ENCODE measurements around the gene MOSPD2. TPM values are rescaled to one million over a fixed set of nuclear protein-coding genes. Genes with fewer than 3 reads are reported as not detected.

Gene MOSPD2
- polyA plus RNA-seq (2011; rRNA removed) (24.3 and 28.4 TPM in 2 replicates), polyA plus RNA-seq (2017; fragmentation: RNase III; extraction: RNeasy Plus Mini Kit Qiagen cat#74134 plus additional on column Dnase treatment) (8.4 to 10.0 TPM (median 9.2 TPM) in 3 replicates), polyA minus RNA-seq (2011; rRNA and poly(A)+ RNA removed) (12.7 and 18.0 TPM in 2 replicates)
- 4.0 and 4.1 TPM in 2 replicates for polyA plus RNA-seq (2012; cell fraction: cytosol; rRNA removed)
- polyA plus RNA-seq (2012; cell fraction: nucleus; rRNA removed) = 1.6 and 3.1 TPM in 2 replicates

- peaks cover 12% of the 10 kb centered on the region; the same call in 2 of the 3 replicates for H3K4me1 ChIP-seq
- FAIRE-seq = peak; percentile 87
- peak within 1 kb of the TSS; percentile 82 for H3K4me2 ChIP-seq
- ChIA-PET POLR2A (interaction anchor here (0.6 to 1.0 kb wide), 6 partner anchors 13 to 843 kb away, joined by 3 to 5 read pairs (median 4); partner anchors contain the start of genes ASB9 and GEMIN8), CTCF (no interaction called here)
- DNase-seq (ENCODE audit: low read depth in 1 of 2, low spot score in 1 of 2) = peak; percentile 82 to 95
- H3K9me3 ChIP-seq = 0 out of 3 replicates have a peak, but pooled peaks cover 5% of the 10 kb centered on the region
- peak within 1 kb of the TSS; percentile 89 for H3K4me3 ChIP-seq
- peak within 1 kb of the TSS; percentile 86 to 94 for H3K27ac ChIP-seq
- WGBS (ENCODE audit: missing lambda C conversion rate) = 20% methylated on average over 1 of the region's 78 CpGs
- TF ChIP-seq CEBPB (IDR thresholded peaks at IDR 0.05) (peak in 1 of 2 experiments; percentile 65; a peak in 1 of 4 replicates), POLR2A (IDR thresholded peaks at IDR 0.05; ENCODE audit: low read length) (peak; percentile 45), HEYL (CRISPR knock-in tag; IDR thresholded peaks at IDR 0.05) (no peak), HOXB5 (CRISPR knock-in tag; IDR thresholded peaks at IDR 0.05) (0 out of 2 replicates have a peak, but pooled peaks have one; percentile 27), NR3C1 (IDR thresholded peaks at IDR 0.05) (no peak), PHF8 (IDR thresholded peaks at IDR 0.05; ENCODE audit: borderline replicate concordance, low read depth) (peak; percentile 65; the same call in 1 of the 2 replicates), JUN (IDR thresholded peaks at IDR 0.05) (0 out of 5 replicates have a peak, but pooled peaks of 1 of the 2 experiments have one; percentile 28), MYC (IDR thresholded peaks at IDR 0.05; ENCODE audit: borderline replicate concordance, low read length) (0 out of 2 replicates have a peak, but pooled peaks have one; percentile 7), KDM5A (IDR thresholded peaks at IDR 0.05) (peak; percentile 60; the same call in 1 of the 2 replicates), SMC3 (IDR thresholded peaks at IDR 0.05) (no peak), EHMT2 (IDR thresholded peaks at IDR 0.05; ENCODE audit: low read depth) (no peak), POLR2AphosphoS2 (conservative IDR thresholded peaks at IDR 0.05; ENCODE audit: low read length) (no peak)
- TF ChIP-seq, protein P1, sequence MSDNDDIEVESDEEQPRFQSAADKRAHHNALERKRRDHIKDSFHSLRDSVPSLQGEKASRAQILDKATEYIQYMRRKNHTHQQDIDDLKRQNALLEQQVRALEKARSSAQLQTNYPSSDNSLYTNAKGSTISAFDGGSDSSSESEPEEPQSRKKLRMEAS (IDR thresholded peaks at IDR 0.05) = peak; percentile 85
- TF ChIP-seq, protein P2, sequence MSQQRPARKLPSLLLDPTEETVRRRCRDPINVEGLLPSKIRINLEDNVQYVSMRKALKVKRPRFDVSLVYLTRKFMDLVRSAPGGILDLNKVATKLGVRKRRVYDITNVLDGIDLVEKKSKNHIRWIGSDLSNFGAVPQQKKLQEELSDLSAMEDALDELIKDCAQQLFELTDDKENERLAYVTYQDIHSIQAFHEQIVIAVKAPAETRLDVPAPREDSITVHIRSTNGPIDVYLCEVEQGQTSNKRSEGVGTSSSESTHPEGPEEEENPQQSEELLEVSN (IDR thresholded peaks at IDR 0.05; ENCODE audit: borderline replicate concordance, low read depth) = peak; percentile 89
- TF ChIP-seq, protein P3, sequence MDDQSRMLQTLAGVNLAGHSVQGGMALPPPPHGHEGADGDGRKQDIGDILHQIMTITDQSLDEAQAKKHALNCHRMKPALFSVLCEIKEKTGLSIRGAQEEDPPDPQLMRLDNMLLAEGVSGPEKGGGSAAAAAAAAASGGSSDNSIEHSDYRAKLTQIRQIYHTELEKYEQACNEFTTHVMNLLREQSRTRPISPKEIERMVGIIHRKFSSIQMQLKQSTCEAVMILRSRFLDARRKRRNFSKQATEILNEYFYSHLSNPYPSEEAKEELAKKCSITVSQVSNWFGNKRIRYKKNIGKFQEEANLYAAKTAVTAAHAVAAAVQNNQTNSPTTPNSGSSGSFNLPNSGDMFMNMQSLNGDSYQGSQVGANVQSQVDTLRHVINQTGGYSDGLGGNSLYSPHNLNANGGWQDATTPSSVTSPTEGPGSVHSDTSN (IDR thresholded peaks at IDR 0.05) = no peak
- ATAC-seq = peak; percentile 98 to 99
These were observed at the start of gene MOSPD2, which contains the start of gene FANCB for GRCh38 chrX:14872851-14873675. MOSPD2 (plus strand) TSS chrX:14873421; CDS start chrX:14873529, 108 bp downstream. FANCB (minus strand) TSS chrX:14873069; CDS start chrX:14865510, 7,559 bp downstream.

GRCh38 chrX:14825851-14826250, 47.4 kb upstream of the MOSPD2 start:
- ChIA-PET CTCF (no interaction called here), POLR2A (no interaction called here)
- Histone ChIP-seq H3K4me1 (no peaks in the 10 kb centered on the region), H3K9me3 (no peaks in the 10 kb centered on the region), H3K4me2 (no peak overlapping the region), H3K27ac (no peak overlapping the region), H3K4me3 (no peak overlapping the region)
- ATAC-seq = no peak
- FAIRE-seq = no peak
- no peak for TF ChIP-seq HDAC2 (IDR thresholded peaks at IDR 0.05)
- no peak for TF ChIP-seq CHD4 (IDR thresholded peaks at IDR 0.05; ENCODE audit: borderline replicate concordance)
- TF ChIP-seq FOXS1 (CRISPR knock-in tag; IDR thresholded peaks at IDR 0.05) = no peak
- no peak for TF ChIP-seq HOXA7 (CRISPR knock-in tag; IDR thresholded peaks at IDR 0.05)
- no peak for TF ChIP-seq EHMT2 (IDR thresholded peaks at IDR 0.05; ENCODE audit: low read depth)
- TF ChIP-seq GATA3 (IDR thresholded peaks at IDR 0.05; ENCODE audit: borderline replicate concordance) = no peak
- no peak for TF ChIP-seq CBX8 (IDR thresholded peaks at IDR 0.05)
- TF ChIP-seq RFX5 (IDR thresholded peaks at IDR 0.05) = no peak
- TF ChIP-seq KDM5A (IDR thresholded peaks at IDR 0.05) = no peak
- no peak for TF ChIP-seq BCL3 (IDR thresholded peaks at IDR 0.05)
- TF ChIP-seq HOXB5 (CRISPR knock-in tag; IDR thresholded peaks at IDR 0.05) = no peak
- no peak for TF ChIP-seq CHD2 (IDR thresholded peaks at IDR 0.05; ENCODE audit: low read length, partially characterized antibody)
- TF ChIP-seq ATOH8 (CRISPR knock-in tag; IDR thresholded peaks at IDR 0.05; ENCODE audit: low read depth) = no peak
- TF ChIP-seq NR3C1 (IDR thresholded peaks at IDR 0.05) = no peak
- TF ChIP-seq NPAS2 (CRISPR knock-in tag; IDR thresholded peaks at IDR 0.05; ENCODE audit: borderline replicate concordance) = no peak
- no peak for TF ChIP-seq HMGXB4 (CRISPR knock-in tag; IDR thresholded peaks at IDR 0.05; ENCODE audit: borderline replicate concordance)
- no peak for TF ChIP-seq JUNB (IDR thresholded peaks at IDR 0.05)
- no peak for TF ChIP-seq KDM1A (IDR thresholded peaks at IDR 0.05; ENCODE audit: low read depth)
- no peak for DNase-seq (ENCODE audit: low read depth in 1 of 2, low spot score in 1 of 2)

Measured in A549 (cell line).